ENCODE data around the gene TAF7.
"Not testable (repeated sequence)": the region's sequence is repeated elsewhere in the genome, so short reads cannot be mapped to it uniquely, and the experiment has no call there.

The TAF7 gene

DNA sequence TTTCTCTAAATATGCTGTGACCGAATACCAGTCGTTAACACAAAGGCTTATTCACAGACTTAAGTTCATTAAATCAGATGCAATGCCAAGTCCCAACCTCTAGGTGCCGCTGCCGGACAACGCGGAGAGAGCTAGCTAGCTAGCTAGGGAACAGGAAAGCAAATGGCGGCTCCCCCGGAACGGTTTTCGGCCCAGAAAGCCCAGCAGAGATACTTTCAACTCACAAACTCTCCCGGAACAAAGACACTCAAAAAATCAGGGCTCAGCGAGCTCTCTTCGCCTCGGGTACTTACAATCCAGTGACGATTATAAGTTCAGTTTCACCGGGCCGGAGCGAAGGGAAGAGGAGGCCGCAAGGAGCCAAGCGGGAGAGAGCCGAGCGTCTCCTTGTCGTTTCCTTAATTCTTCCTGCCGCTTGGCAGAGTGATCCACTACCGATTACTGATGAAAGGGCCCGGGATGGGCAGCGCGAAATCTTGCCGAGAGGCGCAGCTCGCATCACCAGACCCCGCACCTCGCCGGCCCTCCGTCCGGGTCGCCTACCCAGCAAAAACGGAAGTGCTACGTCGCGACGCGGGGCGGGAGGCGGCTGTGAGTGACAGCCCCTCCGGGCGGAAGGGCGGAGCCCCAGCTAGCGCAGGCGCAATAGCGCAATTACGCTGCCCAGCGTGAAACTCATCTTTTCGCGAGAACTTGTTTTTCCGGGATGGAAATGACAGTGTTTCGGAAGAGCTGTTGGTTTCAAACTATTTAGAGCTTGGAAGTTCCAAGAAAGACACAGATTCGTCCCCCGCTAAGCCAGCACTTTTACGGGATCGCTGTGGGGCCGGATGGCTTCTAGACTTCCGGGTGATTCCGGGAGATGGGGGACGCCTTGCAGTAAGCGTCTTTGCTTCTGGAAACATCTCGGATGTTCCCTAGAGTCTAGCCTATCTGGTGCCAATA is at the start of gene TAF7:
Gene TAF7, minus strand, starts transcription at position 560 of the 945 bp plus-strand sequence. CDS start 740 bp downstream, outside the sequence.
- peak within 1 kb of the TSS; percentile 67 for H3K4me3 ChIP-seq (ENCODE audit: low read length)
- no peak for TF ChIP-seq ZNF274 (IDR thresholded peaks at IDR 0.05; ENCODE audit: low read depth, low read length)

GRCh38 chr5:141366016-141366896 is 45.7 kb upstream of the TAF7 start:
- no peak overlapping the region for H3K4me3 ChIP-seq (ENCODE audit: low read length)
- TF ChIP-seq ZNF274 (IDR thresholded peaks at IDR 0.05; ENCODE audit: low read depth, low read length), result no peak

DNA sequence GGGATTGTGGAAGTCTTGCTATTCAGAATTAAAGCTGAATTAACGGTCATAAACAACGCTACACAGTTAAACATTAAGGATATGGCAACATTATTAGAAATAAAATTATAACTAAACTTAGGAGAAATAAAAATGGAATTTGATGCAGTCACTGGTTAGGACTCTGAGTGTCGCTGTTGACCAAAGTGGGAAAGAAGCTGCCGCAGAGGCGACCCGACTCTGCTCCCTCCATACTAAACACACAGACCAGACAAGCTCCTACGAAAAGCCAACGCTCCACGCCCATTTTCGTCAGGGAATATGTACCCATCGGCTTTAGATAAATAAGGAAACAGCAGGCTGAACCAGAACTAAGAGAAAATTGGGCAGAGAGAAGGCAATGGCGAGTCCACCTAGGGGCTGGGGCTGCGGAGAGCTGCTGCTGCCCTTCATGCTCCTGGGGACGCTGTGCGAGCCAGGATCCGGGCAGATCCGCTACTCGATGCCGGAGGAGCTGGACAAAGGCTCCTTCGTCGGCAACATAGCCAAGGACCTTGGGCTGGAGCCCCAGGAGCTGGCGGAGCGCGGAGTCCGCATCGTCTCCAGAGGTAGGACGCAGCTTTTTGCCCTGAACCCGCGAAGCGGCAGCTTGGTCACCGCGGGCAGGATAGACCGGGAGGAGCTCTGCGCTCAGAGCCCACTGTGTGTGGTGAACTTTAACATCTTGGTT is 43.5 kb upstream of the TAF7 start, which contains the start of gene PCDHGA5:
Gene PCDHGA5, plus strand, starts transcription at position 211 of the 709 bp plus-strand sequence. Its CDS starts 169 bp downstream, at position 380.
- no peak within 1 kb of the TSS for H3K4me3 ChIP-seq (ENCODE audit: low read length)
- TF ChIP-seq ZNF274 (IDR thresholded peaks at IDR 0.05; ENCODE audit: low read depth, low read length), result no peak

- TF ChIP-seq ZNF274 (IDR thresholded peaks at IDR 0.05; ENCODE audit: low read depth, low read length), result no peak
Observed at GRCh38 chr5:141362719-141363118, 42.1 kb upstream of the TAF7 start.

DNA sequence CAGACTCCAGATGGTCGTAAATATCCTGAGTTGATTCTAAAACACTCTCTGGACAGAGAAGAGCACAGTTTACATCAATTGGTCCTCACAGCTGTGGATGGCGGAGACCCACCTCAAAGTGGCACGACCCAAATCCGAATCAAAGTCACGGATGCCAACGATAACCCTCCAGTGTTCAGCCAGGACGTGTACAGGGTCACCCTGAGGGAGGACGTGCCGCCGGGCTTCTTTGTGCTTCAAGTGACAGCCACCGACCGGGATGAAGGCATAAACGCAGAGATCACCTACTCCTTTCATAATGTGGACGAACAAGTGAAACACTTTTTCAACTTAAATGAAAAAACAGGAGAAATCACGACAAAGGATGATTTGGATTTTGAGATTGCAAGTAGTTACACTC is 40.1 kb upstream of the TAF7 start:
- no peak for TF ChIP-seq ZNF274 (IDR thresholded peaks at IDR 0.05; ENCODE audit: low read depth, low read length)
- H3K4me3 ChIP-seq (ENCODE audit: low read length), result no peak overlapping the region; the same call in 1 of the 2 replicates

More at GRCh38 chr5:141362719-141363118, 42.1 kb upstream of the TAF7 start:
- H3K4me3 ChIP-seq (ENCODE audit: low read length), result no peak overlapping the region

GRCh38 chr5:141359790-141360426 is 39.3 kb upstream of the TAF7 start, which contains the start of gene PCDHGB2:
PCDHGB2 (plus strand) TSS chr5:141359994; CDS start chr5:141360136, 142 bp downstream.
- no peak for TF ChIP-seq ZNF274 (IDR thresholded peaks at IDR 0.05; ENCODE audit: low read depth, low read length)
- peak within 1 kb of the TSS; percentile 43; the same call in 1 of the 2 replicates for H3K4me3 ChIP-seq (ENCODE audit: low read length)

GRCh38 chr5:141356950-141357349 is 36.4 kb upstream of the TAF7 start:
- TF ChIP-seq ZNF274 (IDR thresholded peaks at IDR 0.05; ENCODE audit: low read depth, low read length), result no peak
- no peak overlapping the region for H3K4me3 ChIP-seq (ENCODE audit: low read length)

DNA sequence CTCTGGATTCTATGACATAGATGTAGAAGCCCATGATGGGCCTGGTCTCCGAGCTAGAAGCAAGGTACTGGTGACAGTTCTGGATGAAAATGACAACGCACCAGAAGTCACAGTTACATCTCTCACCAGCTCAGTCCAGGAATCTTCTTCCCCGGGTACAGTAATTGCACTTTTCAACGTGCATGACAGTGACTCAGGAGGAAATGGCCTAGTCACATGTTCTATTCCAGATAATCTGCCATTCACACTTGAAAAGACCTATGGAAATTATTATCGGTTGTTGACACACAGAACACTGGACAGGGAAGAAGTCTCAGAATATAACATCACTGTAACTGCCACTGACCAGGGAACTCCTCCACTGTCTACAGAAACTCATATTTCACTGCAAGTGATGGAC is 35.5 kb upstream of the TAF7 start:
- no peak overlapping the region for H3K4me3 ChIP-seq (ENCODE audit: low read length)
- TF ChIP-seq ZNF274 (IDR thresholded peaks at IDR 0.05; ENCODE audit: low read depth, low read length), result no peak

GRCh38 chr5:141355641-141356040 is 35.1 kb upstream of the TAF7 start:
- H3K4me3 ChIP-seq (ENCODE audit: low read length), result no peak overlapping the region
- TF ChIP-seq ZNF274 (IDR thresholded peaks at IDR 0.05; ENCODE audit: low read depth, low read length), result no peak

DNA sequence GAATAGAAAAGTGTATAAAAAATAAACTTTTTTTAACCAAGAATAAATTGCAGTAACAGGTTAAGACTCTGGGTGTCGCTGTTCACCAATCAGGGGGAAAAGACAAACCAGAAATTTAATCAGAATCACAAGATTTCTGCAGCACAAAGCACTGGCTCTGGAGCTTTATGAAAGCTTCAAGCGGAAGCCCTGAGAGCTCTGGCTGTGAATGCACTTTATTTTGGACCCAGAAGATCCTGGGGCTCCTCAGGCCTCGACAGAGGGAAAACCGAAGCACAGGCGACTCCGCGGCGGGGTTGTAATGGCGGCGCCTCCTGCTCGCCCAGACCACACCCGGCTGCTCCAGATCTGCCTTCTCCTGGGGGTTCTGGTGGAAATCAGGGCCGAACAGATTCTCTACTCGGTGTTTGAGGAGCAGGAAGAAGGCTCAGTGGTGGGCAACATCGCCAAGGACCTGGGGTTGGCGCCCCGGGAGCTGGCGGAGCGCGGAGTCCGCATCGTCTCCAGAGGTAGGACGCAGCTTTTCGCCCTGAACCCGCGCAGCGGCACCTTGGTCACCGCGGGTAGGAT is 34.4 kb upstream of the TAF7 start, which contains the start of gene PCDHGA4:
Gene PCDHGA4, plus strand, starts transcription at position 122 of the 570 bp plus-strand sequence. Its CDS starts 87 bp downstream, at position 209.
- H3K4me3 ChIP-seq (ENCODE audit: low read length), result peak within 1 kb of the TSS; percentile 35; the same call in 1 of the 2 replicates
- TF ChIP-seq ZNF274 (IDR thresholded peaks at IDR 0.05; ENCODE audit: low read depth, low read length), result no peak

DNA sequence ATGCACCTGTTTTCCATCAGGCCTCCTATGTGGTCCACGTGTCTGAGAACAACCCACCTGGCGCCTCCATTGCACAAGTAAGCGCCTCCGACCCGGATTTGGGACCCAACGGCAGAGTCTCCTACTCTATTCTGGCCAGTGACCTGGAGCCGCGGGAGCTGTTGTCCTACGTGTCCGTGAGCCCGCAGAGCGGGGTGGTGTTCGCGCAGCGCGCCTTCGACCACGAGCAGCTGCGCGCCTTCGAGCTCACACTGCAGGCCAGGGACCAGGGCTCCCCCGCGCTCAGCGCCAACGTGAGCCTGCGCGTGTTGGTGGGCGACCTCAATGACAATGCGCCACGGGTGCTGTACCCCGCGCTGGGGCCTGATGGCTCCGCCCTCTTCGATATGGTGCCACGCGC is 31.0 kb upstream of the TAF7 start:
- TF ChIP-seq ZNF274 (IDR thresholded peaks at IDR 0.05; ENCODE audit: low read depth, low read length), result no peak
- H3K4me3 ChIP-seq (ENCODE audit: low read length), result no peak overlapping the region

- H3K4me3 ChIP-seq (ENCODE audit: low read length), result peak within 1 kb of the TSS; percentile 36
Observed at GRCh38 chr5:141349917-141350619, 29.5 kb upstream of the TAF7 start, which contains the start of gene PCDHGB1. PCDHGB1 (plus strand) TSS chr5:141350099; CDS start chr5:141350261, 162 bp downstream.

GRCh38 chr5:141346017-141346416 is 25.4 kb upstream of the TAF7 start:
- not testable (repeated sequence) for H3K4me3 ChIP-seq (ENCODE audit: low read length)

More at GRCh38 chr5:141349917-141350619, 29.5 kb upstream of the TAF7 start, which contains the start of gene PCDHGB1:
- no peak for TF ChIP-seq ZNF274 (IDR thresholded peaks at IDR 0.05; ENCODE audit: low read depth, low read length)

All from GM08714 (cell line).